Adrenal gland (tissue), 5 donors: ENCODE data around the gene SLC26A1.

Source experiments
- POLR2A ChIP-seq, 2 donors: fragments of 450-650 bp; IDR thresholded peaks; one replicate each; pipeline ENCODE4 v1.6.1; 2017; ENCODE audit warnings: antibody characterized with exemption in 2 of 2, mild to moderate bottlenecking in 2 of 2, moderate library complexity in 1 of 2
- TF ChIP-seq, protein P1 (sequence below), 6 experiments: fragments of 450-650 bp in 4 of 6; fragments of 200-600 bp in 2 of 6; sonication (generic) in 1 of 6; IDR thresholded peaks; 1 replicate in 5 of 6; 2 replicates in 1 of 6; pipeline versions ENCODE4 v1.5.1 to v1.8.0; 2016 to 2021; ENCODE audit warnings: antibody characterized with exemption in 6 of 6, mild to moderate bottlenecking in 2 of 6, moderate library complexity in 1 of 6
- donor health status: DM: no; HTN: no; CAD: no.

DNA sequence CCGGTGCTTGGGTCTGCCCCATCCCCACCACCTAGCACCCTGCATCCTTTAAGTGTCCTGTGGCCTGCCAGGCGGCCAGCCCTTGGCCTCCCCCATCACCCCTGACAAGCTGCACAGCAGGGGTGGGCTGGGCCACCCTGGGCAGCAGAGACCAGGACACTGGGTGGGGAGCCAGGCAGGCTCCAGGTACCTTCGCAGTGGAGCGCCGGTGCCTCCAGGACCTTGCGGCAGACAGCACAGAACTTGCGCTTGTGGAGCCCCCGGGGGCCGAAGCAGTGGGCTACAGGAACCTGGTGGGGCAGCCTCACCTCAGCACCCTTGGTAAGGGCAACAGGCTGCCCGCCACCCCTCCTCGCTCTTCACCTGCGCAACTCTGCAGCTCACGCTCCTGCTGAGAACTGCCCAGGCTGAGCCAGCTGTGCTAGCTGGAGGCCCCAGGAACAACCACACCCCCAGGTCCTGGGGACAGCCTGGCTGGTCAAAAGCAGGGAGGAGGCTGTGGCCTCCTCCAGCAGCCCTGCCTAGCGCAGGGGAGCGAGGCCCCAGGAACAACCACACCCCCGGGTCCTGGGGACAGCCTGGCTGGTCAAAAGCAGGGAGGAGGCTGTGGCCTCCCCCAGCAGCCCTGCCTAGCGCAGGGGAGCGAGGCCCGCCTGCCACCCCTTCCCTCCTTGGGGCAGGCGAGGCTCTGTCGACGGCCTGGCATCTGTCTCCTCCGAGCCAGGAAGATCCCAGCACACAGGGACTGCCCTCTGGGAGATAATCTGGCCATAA, 24.4 kb downstream of the SLC26A1 start:
- TF ChIP-seq, protein P1, sequence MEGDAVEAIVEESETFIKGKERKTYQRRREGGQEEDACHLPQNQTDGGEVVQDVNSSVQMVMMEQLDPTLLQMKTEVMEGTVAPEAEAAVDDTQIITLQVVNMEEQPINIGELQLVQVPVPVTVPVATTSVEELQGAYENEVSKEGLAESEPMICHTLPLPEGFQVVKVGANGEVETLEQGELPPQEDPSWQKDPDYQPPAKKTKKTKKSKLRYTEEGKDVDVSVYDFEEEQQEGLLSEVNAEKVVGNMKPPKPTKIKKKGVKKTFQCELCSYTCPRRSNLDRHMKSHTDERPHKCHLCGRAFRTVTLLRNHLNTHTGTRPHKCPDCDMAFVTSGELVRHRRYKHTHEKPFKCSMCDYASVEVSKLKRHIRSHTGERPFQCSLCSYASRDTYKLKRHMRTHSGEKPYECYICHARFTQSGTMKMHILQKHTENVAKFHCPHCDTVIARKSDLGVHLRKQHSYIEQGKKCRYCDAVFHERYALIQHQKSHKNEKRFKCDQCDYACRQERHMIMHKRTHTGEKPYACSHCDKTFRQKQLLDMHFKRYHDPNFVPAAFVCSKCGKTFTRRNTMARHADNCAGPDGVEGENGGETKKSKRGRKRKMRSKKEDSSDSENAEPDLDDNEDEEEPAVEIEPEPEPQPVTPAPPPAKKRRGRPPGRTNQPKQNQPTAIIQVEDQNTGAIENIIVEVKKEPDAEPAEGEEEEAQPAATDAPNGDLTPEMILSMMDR (IDR thresholded peaks at IDR 0.05): no peak
- no peak for TF ChIP-seq POLR2A (IDR thresholded peaks at IDR 0.05)
